CD4-positive, alpha-beta T cell (primary cell): ENCODE data around the gene FAM210A. TPM values are rescaled to one million over a fixed set of nuclear protein-coding genes. Genes with fewer than 3 reads are reported as not detected.

ENCODE experiments used
- ATAC-seq: fragments of 200-7000 bp; cut with Tn5 transposase; one replicate; pipeline ENCODE4 v1.10.0; 2022; ENCODE audit warnings: mild to moderate bottlenecking; ENCODE audit not compliant: poor library complexity
- CTCF ChIA-PET: fragments of 350-600 bp; sonication (Branson Sonifier 250); formaldehyde crosslinking; loops from one replicate; lab custom pipeline; 2021; ENCODE audit warnings: antibody characterized with exemption, inconsistent platforms; lab: Charles Lee
- POLR2A ChIA-PET: fragments of 350-600 bp; sonication (Branson Sonifier 250); formaldehyde crosslinking; loops from one replicate; lab custom pipeline; 2021; ENCODE audit warnings: antibody characterized with exemption, inconsistent platforms; lab: Charles Lee
- DNase-seq, 14 experiments: peaks; one replicate each; pipeline ENCODE4 v3.0.0-alpha.2; 2013 to 2020; ENCODE audit warnings: mixed read lengths in 2 of 14
- H3K27ac ChIP-seq, 2 donors: one replicate each; pipeline versions ENCODE4 v1.5.1 to v1.7.0; 2013; ENCODE audit warnings: low read length in 2 of 2, low read depth in 1 of 2, mild to moderate bottlenecking in 1 of 2
- H3K27me3 ChIP-seq, 2 experiments: 1 replicate in 1 of 2; 2 replicates in 1 of 2; pipeline versions ENCODE4 v1.6.1 to v1.7.0; 2013; ENCODE audit warnings: low read length in 2 of 2, control low read depth in 1 of 2, mild to moderate bottlenecking in 1 of 2, moderate library complexity in 1 of 2; ENCODE audit not compliant: insufficient read depth in 2 of 2, control insufficient read depth in 1 of 2
- H3K36me3 ChIP-seq: one replicate; pipeline ENCODE4 v1.6.1; 2013; ENCODE audit warnings: low read length, control low read depth; ENCODE audit not compliant: insufficient read depth
- H3K4me1 ChIP-seq: one replicate; pipeline ENCODE4 v1.6.1; 2013; ENCODE audit warnings: low read length, control low read depth; ENCODE audit not compliant: insufficient read depth
- H3K4me3 ChIP-seq: one replicate; pipeline ENCODE4 v1.5.1; 2013; ENCODE audit warnings: mild to moderate bottlenecking, low read length, moderate library complexity
- H3K9me3 ChIP-seq, 2 experiments: 1 replicate in 1 of 2; 2 replicates in 1 of 2; pipeline versions ENCODE4 v1.6.1 to v1.7.0; 2013; ENCODE audit warnings: low read length in 2 of 2, mild to moderate bottlenecking in 2 of 2, control low read depth in 1 of 2, moderate library complexity in 1 of 2; ENCODE audit not compliant: control insufficient read depth in 1 of 2, insufficient read depth in 1 of 2
- H3K27ac Mint-ChIP-seq: one replicate; pipeline ENCODE4 v1.8.0; 2020; ENCODE audit warnings: mixed read lengths
- H3K27me3 Mint-ChIP-seq: one replicate; pipeline ENCODE4 v1.8.0; 2021; ENCODE audit warnings: mixed read lengths
- H3K36me3 Mint-ChIP-seq: one replicate; pipeline ENCODE4 v1.8.0; 2021; ENCODE audit warnings: low read depth, mixed read lengths
- H3K4me1 Mint-ChIP-seq: one replicate; pipeline ENCODE4 v1.8.0; 2021; ENCODE audit warnings: low read depth, mixed read lengths
- H3K4me3 Mint-ChIP-seq: one replicate; pipeline ENCODE4 v1.8.0; 2020; ENCODE audit warnings: mild to moderate bottlenecking, mixed read lengths
- H3K9me3 Mint-ChIP-seq: one replicate; pipeline ENCODE4 v1.8.0; 2020; ENCODE audit warnings: mixed read lengths
- CTCF ChIP-seq: fragments of 200-600 bp; IDR thresholded peaks from one replicate; pipeline ENCODE4 v1.8.0; 2022; ENCODE audit warnings: antibody characterized with exemption, mild to moderate bottlenecking
- intact Hi-C, 2 experiments: fragments of 100-400 bp; cut with DNase I in 1 of 2; cut with micrococcal nuclease in 1 of 2; formaldehyde crosslinking; loops; one replicate each; pipeline versions ENCODE4 v1.15.1 to v1.9.0; 2023 to 2025; cut with DNase I, micrococcal nuclease
- total RNA-seq, 174 experiments: library from RNA in 2 of 174; stranded (reverse) in 2 of 174; gene quantifications; one replicate each; pipeline ENCODE4 v1.2.3 and lab custom pipeline; 2021 to 2026

The FAM210A gene
- total RNA-seq, 2 experiments from 2014 or later = 3.4 to 3.5 TPM

- CTCF ChIA-PET = interaction anchor here (1.0 kb wide), 1 partner anchor 143 kb away, joined by 3 read pairs; no protein-coding TSS in a partner anchor
- H3K27me3 Mint-ChIP-seq = no peaks in the 10 kb centered on the region
- TF ChIP-seq CTCF = no peak
- Histone ChIP-seq H3K9me3 (no peaks in the 10 kb centered on the region), H3K27me3 (no peaks in the 10 kb centered on the region), H3K36me3 (peaks cover 28% of the 10 kb centered on the region), H3K27ac (no peak overlapping the region), H3K4me1 (no peaks in the 10 kb centered on the region), H3K4me3 (no peak overlapping the region)
- H3K36me3 Mint-ChIP-seq = peaks cover 32% of the 10 kb centered on the region
- no peak overlapping the region for H3K4me3 Mint-ChIP-seq
- no peak for DNase-seq
- peaks cover 5% of the 10 kb centered on the region for H3K4me1 Mint-ChIP-seq
- peaks cover 2% of the 10 kb centered on the region for H3K9me3 Mint-ChIP-seq
- ATAC-seq = no peak
- POLR2A ChIA-PET = no interaction called here
- H3K27ac Mint-ChIP-seq = no peak overlapping the region
- intact Hi-C loops = no loop called here
Observed at GRCh38 chr18:13645093-13645492, 81.3 kb downstream of the FAM210A start.

DNA sequence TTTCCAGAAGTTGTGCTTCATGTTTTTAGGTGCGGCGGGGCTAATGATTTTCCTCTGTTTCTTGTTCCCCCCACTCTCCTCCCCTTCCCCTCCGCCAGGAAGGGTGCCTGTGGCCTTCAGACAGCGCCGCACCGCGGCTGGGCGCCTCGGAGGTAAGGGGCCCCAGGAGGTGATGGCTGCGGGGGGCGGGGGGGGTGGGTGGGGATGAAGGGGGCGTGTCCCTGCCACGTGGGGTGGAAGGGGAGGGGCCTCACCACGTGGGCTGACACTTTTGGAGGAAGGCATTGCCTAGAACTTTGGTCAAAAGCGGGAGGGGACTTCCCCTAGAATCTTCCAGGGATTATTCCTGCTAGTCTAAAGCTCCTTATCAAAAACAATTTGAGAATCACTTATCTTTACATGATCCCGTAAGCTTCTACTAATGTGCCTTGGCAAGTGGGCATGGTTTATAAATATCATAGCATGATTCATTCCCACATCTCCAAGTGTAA, 83.1 kb downstream of the FAM210A start:
- CTCF ChIA-PET = no interaction called here

DNA sequence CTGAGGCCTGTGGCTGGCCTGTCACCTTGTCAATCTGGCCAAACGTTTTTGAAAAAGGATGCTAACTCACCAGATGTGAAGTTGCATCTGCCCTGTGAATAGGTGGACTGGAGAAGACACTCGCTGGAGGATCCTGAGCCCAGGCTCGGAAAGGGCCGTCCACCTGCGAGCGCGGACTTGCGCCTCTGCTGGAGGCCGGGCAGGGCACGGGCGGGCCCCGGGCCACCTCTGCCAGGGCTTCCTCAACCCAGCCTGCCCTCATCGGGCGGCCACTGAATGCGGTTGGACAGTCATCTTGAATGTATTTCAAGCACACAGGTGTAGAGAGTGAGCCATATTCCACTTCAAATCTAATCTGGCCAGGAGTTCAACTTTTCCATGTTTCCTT, 83.9 kb downstream of the FAM210A start:
- CTCF ChIA-PET = no interaction called here
- Histone ChIP-seq H3K4me1 (no peaks in the 10 kb centered on the region), H3K9me3 (no peaks in the 10 kb centered on the region), H3K27ac (no peak overlapping the region), H3K27me3 (no peaks in the 10 kb centered on the region), H3K4me3 (no peak overlapping the region), H3K36me3 (peaks cover 22% of the 10 kb centered on the region)
- H3K4me3 Mint-ChIP-seq = no peak overlapping the region
- peaks cover 32% of the 10 kb centered on the region for H3K36me3 Mint-ChIP-seq
- no peak for TF ChIP-seq CTCF
- intact Hi-C loops = no loop called here
- POLR2A ChIA-PET = no interaction called here
- peaks cover 5% of the 10 kb centered on the region for H3K4me1 Mint-ChIP-seq
- peaks cover 2% of the 10 kb centered on the region for H3K9me3 Mint-ChIP-seq
- DNase-seq = no peak
- ATAC-seq = no peak
- H3K27me3 Mint-ChIP-seq = no peaks in the 10 kb centered on the region
- no peak overlapping the region for H3K27ac Mint-ChIP-seq

More for the DNA sequence above, 83.1 kb downstream of the FAM210A start:
- POLR2A ChIA-PET = no interaction called here
- DNase-seq (no peak), ATAC-seq (no peak)
- Mint-ChIP-seq H3K4me1 (peaks cover 5% of the 10 kb centered on the region), H3K36me3 (peaks cover 32% of the 10 kb centered on the region), H3K27me3 (no peaks in the 10 kb centered on the region), H3K4me3 (no peak overlapping the region), H3K27ac (no peak overlapping the region), H3K9me3 (peaks cover 2% of the 10 kb centered on the region)
- Histone ChIP-seq H3K4me3 (no peak overlapping the region), H3K27ac (no peak overlapping the region), H3K36me3 (peaks cover 28% of the 10 kb centered on the region), H3K4me1 (no peaks in the 10 kb centered on the region), H3K9me3 (no peaks in the 10 kb centered on the region), H3K27me3 (no peaks in the 10 kb centered on the region)
- TF ChIP-seq CTCF = no peak
- intact Hi-C loops = no loop called here
